ENCODE data around the gene FAM193A. TPM values are rescaled to one million over a fixed set of nuclear protein-coding genes. Genes with fewer than 3 reads are reported as not detected.

FAM193A gene
- total and polyA plus RNA-seq, 12 donors, result 7.5 to 20.6 (median 15.9) TPM

DNA sequence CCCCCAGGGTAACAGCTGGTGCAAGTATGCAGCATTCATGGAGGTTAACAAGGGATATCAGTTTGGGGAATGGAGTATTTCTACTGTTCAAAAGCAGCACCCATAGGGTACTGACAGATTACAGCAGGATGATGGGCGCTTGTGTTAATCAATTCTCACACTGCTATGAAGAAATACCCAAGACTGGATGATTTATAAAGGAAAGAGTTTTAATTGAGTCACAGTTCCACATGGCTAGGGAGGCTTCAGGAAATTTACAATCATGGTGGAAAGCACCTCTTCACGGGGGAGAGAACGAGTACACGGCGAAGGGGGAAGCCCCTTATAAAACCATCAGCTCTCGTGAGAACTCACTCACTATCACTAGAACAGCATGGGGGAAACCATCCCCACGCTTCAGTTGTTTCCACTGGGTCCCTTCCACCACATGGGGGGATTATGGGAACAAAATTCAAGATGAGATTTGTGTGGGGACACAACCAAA is 155.5 kb downstream of the FAM193A start:
- TF ChIP-seq, protein P1, sequence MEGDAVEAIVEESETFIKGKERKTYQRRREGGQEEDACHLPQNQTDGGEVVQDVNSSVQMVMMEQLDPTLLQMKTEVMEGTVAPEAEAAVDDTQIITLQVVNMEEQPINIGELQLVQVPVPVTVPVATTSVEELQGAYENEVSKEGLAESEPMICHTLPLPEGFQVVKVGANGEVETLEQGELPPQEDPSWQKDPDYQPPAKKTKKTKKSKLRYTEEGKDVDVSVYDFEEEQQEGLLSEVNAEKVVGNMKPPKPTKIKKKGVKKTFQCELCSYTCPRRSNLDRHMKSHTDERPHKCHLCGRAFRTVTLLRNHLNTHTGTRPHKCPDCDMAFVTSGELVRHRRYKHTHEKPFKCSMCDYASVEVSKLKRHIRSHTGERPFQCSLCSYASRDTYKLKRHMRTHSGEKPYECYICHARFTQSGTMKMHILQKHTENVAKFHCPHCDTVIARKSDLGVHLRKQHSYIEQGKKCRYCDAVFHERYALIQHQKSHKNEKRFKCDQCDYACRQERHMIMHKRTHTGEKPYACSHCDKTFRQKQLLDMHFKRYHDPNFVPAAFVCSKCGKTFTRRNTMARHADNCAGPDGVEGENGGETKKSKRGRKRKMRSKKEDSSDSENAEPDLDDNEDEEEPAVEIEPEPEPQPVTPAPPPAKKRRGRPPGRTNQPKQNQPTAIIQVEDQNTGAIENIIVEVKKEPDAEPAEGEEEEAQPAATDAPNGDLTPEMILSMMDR (IDR thresholded peaks at IDR 0.05), result no peak
- WGBS, 2 donors, result 91 to 94% methylated on average over 7 of the region's 7 CpGs
- no peak for DNase-seq
- intact Hi-C loops (cut with DNase I), result no loop called here
- Histone ChIP-seq H3K9me3 (no peaks in the 10 kb centered on the region), H3K4me1 (peaks cover 0 to 4% (median 0%) of the 10 kb centered on the region in 9 donors), H3K4me3 (no peak overlapping the region), H3K27ac (no peak overlapping the region), H3K36me3 (peaks cover 0 to 99% (median 68%) of the 10 kb centered on the region in 9 donors), H3K27me3 (no peaks in the 10 kb centered on the region)
- no peak for ATAC-seq

DNA sequence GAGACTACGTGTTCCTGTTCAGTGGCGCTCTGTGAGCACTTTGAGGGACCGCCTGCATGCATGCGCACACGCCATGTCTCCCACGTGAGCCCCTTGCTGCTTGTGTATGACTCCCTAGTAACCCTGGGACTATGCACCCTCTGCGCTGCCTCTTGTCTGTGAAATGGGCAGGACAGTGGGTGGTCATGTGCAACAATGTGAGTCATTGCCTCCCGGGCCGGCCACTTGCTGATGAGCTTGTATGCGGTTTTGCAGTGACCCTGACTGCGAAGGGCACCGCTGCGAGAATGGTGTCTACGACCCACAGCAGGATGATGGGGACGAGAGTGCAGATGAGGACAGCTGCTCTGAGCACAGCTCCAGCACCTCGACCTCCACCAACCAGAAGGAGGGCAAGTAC is 158.2 kb downstream of the FAM193A start:
- no peak for DNase-seq
- Histone ChIP-seq H3K27me3 (no peaks in the 10 kb centered on the region), H3K4me3 (no peak overlapping the region), H3K36me3 (peaks cover 0 to 100% (median 73%) of the 10 kb centered on the region in 9 donors), H3K9me3 (no peaks in the 10 kb centered on the region), H3K27ac (no peak overlapping the region), H3K4me1 (no peaks in the 10 kb centered on the region)
- no peak for ATAC-seq
- TF ChIP-seq, protein P1 (IDR thresholded peaks at IDR 0.05), result no peak
- 91% methylated on average over 16 of the region's 16 CpGs for WGBS, 2 donors
- intact Hi-C loops (cut with DNase I), result no loop called here

DNA sequence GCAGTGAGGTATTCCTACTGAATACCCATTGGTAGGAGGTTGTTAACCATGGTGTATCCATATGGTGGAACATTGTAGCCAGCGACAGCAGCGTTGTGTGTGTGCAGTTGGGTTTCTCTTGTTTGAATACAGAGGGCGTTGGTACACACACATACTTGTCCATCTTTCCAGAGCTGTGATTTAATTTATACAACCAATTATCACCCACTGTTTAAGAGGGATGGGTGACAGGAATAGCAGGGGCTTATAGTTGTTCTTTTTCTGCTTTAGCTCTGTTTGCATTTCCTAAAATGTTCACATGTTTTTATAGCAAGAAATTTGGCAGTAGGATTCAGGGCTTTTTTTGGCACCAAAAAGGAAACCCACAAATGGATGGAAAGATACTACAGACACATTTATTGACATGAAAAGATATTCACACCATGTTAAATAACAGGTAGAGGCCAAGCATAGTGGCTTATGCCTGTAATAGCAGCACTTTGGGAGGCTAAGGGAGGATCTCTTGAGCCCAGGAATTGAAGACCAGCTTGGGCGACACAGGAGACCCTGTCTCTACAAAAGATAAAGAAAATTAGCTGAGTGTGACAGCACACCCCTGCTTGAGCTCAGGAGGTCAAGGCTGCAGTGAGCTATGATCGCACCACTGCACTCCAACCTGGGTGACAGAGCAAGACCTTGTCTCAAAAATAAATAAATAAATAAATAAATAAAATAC is 159.1 kb downstream of the FAM193A start:
- TF ChIP-seq, protein P1 (IDR thresholded peaks at IDR 0.05), result no peak
- peaks cover 0 to 100% (median 73%) of the 10 kb centered on the region in 9 donors for H3K36me3 ChIP-seq
- no peak overlapping the region for H3K27ac ChIP-seq
- no peak overlapping the region for H3K4me3 ChIP-seq
- no peaks in the 10 kb centered on the region for H3K27me3 ChIP-seq
- WGBS, 2 donors, result 93 to 94% methylated on average over 5 of the region's 5 CpGs
- no peaks in the 10 kb centered on the region for H3K4me1 ChIP-seq
- no peak for ATAC-seq
- no peak for DNase-seq
- H3K9me3 ChIP-seq, result no peaks in the 10 kb centered on the region
- intact Hi-C loops (cut with DNase I), result no loop called here

DNA sequence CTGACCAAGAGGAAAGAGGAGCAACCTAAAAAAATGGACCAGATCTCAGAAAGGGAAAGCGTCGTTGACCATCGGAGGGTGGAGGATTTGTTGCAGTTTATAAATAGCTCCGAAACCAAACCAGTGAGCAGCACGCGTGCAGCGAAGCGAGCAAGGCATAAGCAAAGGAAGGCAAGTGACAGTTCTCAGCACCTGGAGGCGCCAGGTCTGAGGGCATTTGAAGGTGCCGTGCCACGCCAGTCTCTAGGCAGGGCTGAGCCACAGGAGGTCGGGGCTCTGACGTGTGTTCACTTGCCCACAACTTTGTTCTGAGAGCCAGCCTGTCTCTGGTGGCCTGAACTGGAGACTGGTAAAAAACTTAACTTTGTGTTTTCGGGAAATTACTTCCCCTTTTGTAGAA is 160.0 kb downstream of the FAM193A start:
- no peak for ATAC-seq
- H3K4me1 ChIP-seq, result no peaks in the 10 kb centered on the region

More for the DNA sequence above, 160.0 kb downstream of the FAM193A start:
- no peak overlapping the region for H3K4me3 ChIP-seq
- intact Hi-C loops (cut with DNase I), result no loop called here
- no peak overlapping the region for H3K27ac ChIP-seq
- H3K27me3 ChIP-seq, result no peaks in the 10 kb centered on the region
- TF ChIP-seq, protein P1 (IDR thresholded peaks at IDR 0.05), result no peak
- no peaks in the 10 kb centered on the region for H3K9me3 ChIP-seq
- no peak for DNase-seq
- H3K36me3 ChIP-seq, result peaks cover 0 to 100% (median 76%) of the 10 kb centered on the region in 9 donors
- WGBS, 2 donors, result 83 to 86% methylated on average over 14 of the region's 14 CpGs

Measured in heart right ventricle (tissue), 16 donors.